Adrenal gland (tissue), 12 donors: ENCODE measurements around the gene PSD2. TPM values are rescaled to one million over a fixed set of nuclear protein-coding genes. Genes with fewer than 3 reads are reported as not detected.

Experiments used
- DNase-seq, 7 donors: peaks; one replicate each; pipeline ENCODE4 v3.0.0-alpha.2; 2019 to 2020
- H3K27ac ChIP-seq, 5 donors: fragments of 200-600 bp; sonication (generic) in 4 of 5; 1 replicate in 3 of 5; 2 replicates in 2 of 5; pipeline versions ENCODE4 v1.5.1 to v1.8.0; 2016 to 2020; ENCODE audit warnings: mild to moderate bottlenecking in 1 of 5
- H3K27me3 ChIP-seq: fragments of 200-600 bp; 2 replicates; pipeline ENCODE4 v1.8.0; 2021
- H3K36me3 ChIP-seq, 2 donors: fragments of 200-600 bp; replicated peaks in 1 of 2; 1 replicate in 1 of 2; 2 replicates in 1 of 2; pipeline versions ENCODE4 v1.5.1 to v1.8.0; 2018 to 2022
- H3K4me1 ChIP-seq, 2 donors: fragments of 200-600 bp; replicated peaks in 1 of 2; 1 replicate in 1 of 2; 2 replicates in 1 of 2; pipeline versions ENCODE4 v1.5.1 to v1.8.0; 2018 to 2021
- H3K4me3 ChIP-seq, 4 donors: fragments of 200-600 bp; sonication (generic) in 3 of 4; one replicate each; pipeline ENCODE4 v1.5.1; 2016 to 2018
- H3K9me3 ChIP-seq, 3 donors: fragments of 200-600 bp; sonication (generic) in 1 of 3; replicated peaks in 1 of 3; 1 replicate in 2 of 3; 2 replicates in 1 of 3; pipeline versions ENCODE4 v1.5.1 to v1.8.0; 2016 to 2021
- CTCF ChIP-seq, 6 experiments: fragments of 450-650 bp in 4 of 6; fragments of 200-600 bp in 2 of 6; sonication (generic) in 1 of 6; IDR thresholded peaks; 1 replicate in 5 of 6; 2 replicates in 1 of 6; pipeline versions ENCODE4 v1.5.1 to v1.8.0; 2016 to 2021; ENCODE audit warnings: antibody characterized with exemption in 6 of 6, mild to moderate bottlenecking in 2 of 6, moderate library complexity in 1 of 6
- POLR2A ChIP-seq, 2 donors: fragments of 450-650 bp; IDR thresholded peaks; one replicate each; pipeline ENCODE4 v1.6.1; 2017; ENCODE audit warnings: antibody characterized with exemption in 2 of 2, mild to moderate bottlenecking in 2 of 2, moderate library complexity in 1 of 2
- WGBS, 4 donors: extraction: QIAGEN DNeasy Blood & Tissue Kit in 2 of 4; methylation state at CpG; one replicate each; pipeline versions ENCODE4 v1.1.5 to v1.1.7; 2013 to 2017; 5-methylcytosine and 5-hydroxymethylcytosine counted together
- intact Hi-C, 2 donors: fragments of 100-400 bp; cut with DNase I; formaldehyde crosslinking; loops; one replicate each; pipeline versions ENCODE4 v1.14.1 to v1.15.0; 2022 to 2023
- polyA plus RNA-seq, 3 donors: library from polyadenylated mRNA; stranded (reverse); fragments of 200-250 nt in 2 of 3; fragments of 350-450 nt in 1 of 3; fragmentation: Illumina TruSeq in 1 of 3; extraction: RNeasy Lipid Tissue Mini Kit (QIAGEN cat#74804) in 1 of 3; gene quantifications; one replicate each; pipeline ENCODE4 v1.2.3, GENCODE V29; 2013 to 2014
- total RNA-seq, 9 donors: library from RNA; depleted of rRNA in 4 of 9; stranded (reverse); fragments of >200 nt in 4 of 9; fragments of 120-200 nt in 1 of 9; fragmentation: NEBNext Ultra II Directional in 1 of 9; extraction: Animal tissue kit (Norgen Biotek cat#: 25700) in 1 of 9; gene quantifications; one replicate each; pipeline versions ENCODE4 v1.1.0 to v1.2.4, GENCODE V29; 2013 to 2023
- donor health status: healthy with polysubstance abuse.
- donor health status: Bipolar disorder and iron deficiency.
- donor health status: DM: yes; HTN: yes; CAD: no.
- donor health status: DM: no; HTN: no; CAD: no.
- donor health status: DM: no; HTN: no; CAD: no.
- donor health status: DM: yes; HTN: yes; CAD: no.

The PSD2 gene
- total and polyA plus RNA-seq, 12 donors: 0.11 to 0.46 (median 0.24) TPM; not detected in 5

- Histone ChIP-seq H3K4me1 (peaks cover 6 to 18% of the 10 kb centered on the region in 2 donors), H3K27ac (no peak overlapping the region), H3K27me3 (no peaks in the 10 kb centered on the region), H3K4me3 (no peak overlapping the region), H3K9me3 (no peaks in the 10 kb centered on the region), H3K36me3 (no peaks in the 10 kb centered on the region)
- DNase-seq: no peak
- whole genome bisulfite sequencing, 4 donors: 69 to 89% (median 84%) methylated on average over 2 of the region's 2 CpGs
- TF ChIP-seq CTCF (IDR thresholded peaks at IDR 0.05): no peak
- intact Hi-C loops: loop anchor here in 1 of 2 donors (5.0 kb wide), 1 partner anchor 95 kb away; no protein-coding TSS in a partner anchor
Observed at GRCh38 chr5:139867109-139867508, 71.5 kb downstream of the PSD2 start.

GRCh38 chr5:139867581-139867980 lies 72.0 kb downstream of the PSD2 start:
- no peak for DNase-seq
- intact Hi-C loops: loop anchor here in 1 of 2 donors (5.0 kb wide), 1 partner anchor 95 kb away; no protein-coding TSS in a partner anchor
- H3K4me1 ChIP-seq: peaks cover 6 to 18% of the 10 kb centered on the region in 2 donors
- no peaks in the 10 kb centered on the region for H3K9me3 ChIP-seq
- no peaks in the 10 kb centered on the region for H3K36me3 ChIP-seq
- H3K27me3 ChIP-seq: no peaks in the 10 kb centered on the region
- no peak overlapping the region for H3K27ac ChIP-seq
- no peak overlapping the region for H3K4me3 ChIP-seq
- TF ChIP-seq CTCF (IDR thresholded peaks at IDR 0.05) (no peak), POLR2A (IDR thresholded peaks at IDR 0.05) (no peak)

GRCh38 chr5:139869042-139869790 lies 73.6 kb downstream of the PSD2 start:
- TF ChIP-seq CTCF (IDR thresholded peaks at IDR 0.05) (no peak), POLR2A (IDR thresholded peaks at IDR 0.05) (no peak)
- no peak for DNase-seq
- Histone ChIP-seq H3K4me1 (peaks cover 0 to 6% of the 10 kb centered on the region in 2 donors), H3K27me3 (no peaks in the 10 kb centered on the region), H3K4me3 (peak overlapping the region in 1 of 4 donors; percentile 32), H3K9me3 (no peaks in the 10 kb centered on the region), H3K27ac (peak overlapping the region in 1 of 5 donors; percentile 16), H3K36me3 (no peaks in the 10 kb centered on the region)
- intact Hi-C loops: loop anchor here in 1 of 2 donors (5.0 kb wide), 1 partner anchor 93 kb away; no protein-coding TSS in a partner anchor
- 59 to 66% (median 62%) methylated on average over 8 to 9 of the region's 9 CpGs for WGBS, 4 donors

GRCh38 chr5:139870677-139871076 lies 75.1 kb downstream of the PSD2 start:
- no peaks in the 10 kb centered on the region for H3K36me3 ChIP-seq
- no peak overlapping the region for H3K4me3 ChIP-seq
- H3K9me3 ChIP-seq: no peaks in the 10 kb centered on the region
- WGBS, 4 donors: 80 to 100% (median 92%) methylated on average over 1 of the region's 1 CpG
- DNase-seq: no peak
- H3K27me3 ChIP-seq: no peaks in the 10 kb centered on the region
- intact Hi-C loops: no loop called here
- TF ChIP-seq CTCF (IDR thresholded peaks at IDR 0.05): no peak
- TF ChIP-seq POLR2A (IDR thresholded peaks at IDR 0.05): no peak
- peaks cover 0 to 6% of the 10 kb centered on the region in 2 donors for H3K4me1 ChIP-seq
- H3K27ac ChIP-seq: no peak overlapping the region
